ENCODE results near the gene BRPF1. TPM values are rescaled to one million over a fixed set of nuclear protein-coding genes. Genes with fewer than 3 reads are reported as not detected.

The BRPF1 gene
- polyA plus RNA-seq, 1 of the 3 experiments (the other 2 are of a cell fraction): 13.0 TPM

GRCh38 chr3:9792405-9793160 lies 61.0 kb downstream of the BRPF1 start, which contains the start of the genes ARPC4 and TADA3 (continued):
- TF ChIP-seq SMC3 (IDR thresholded peaks at IDR 0.05; ENCODE audit: low read depth, low read length) (no peak), FOSL2 (IDR thresholded peaks at IDR 0.05; ENCODE audit: borderline replicate concordance, low read depth) (no peak), YY1 (IDR thresholded peaks at IDR 0.05; ENCODE audit: low read depth) (no peak), EZH2phosphoT487 (IDR thresholded peaks at IDR 0.05; ENCODE audit: borderline replicate concordance, low read depth) (no peak), IRF3 (IDR thresholded peaks at IDR 0.05; ENCODE audit: low read depth, low read length) (no peak), GABPA (IDR thresholded peaks at IDR 0.05; ENCODE audit: low read depth) (peak; percentile 84), SIN3A (IDR thresholded peaks at IDR 0.05; ENCODE audit: borderline replicate concordance, low read depth, low read length) (peak; percentile 64; the same call in 1 of the 2 replicates), PBX3 (IDR thresholded peaks at IDR 0.05) (no peak; the same call in 1 of the 2 replicates), CHD2 (IDR thresholded peaks at IDR 0.05; ENCODE audit: low read length, partially characterized antibody) (peak; percentile 99), REST (IDR thresholded peaks at IDR 0.05; ENCODE audit: low read depth, low read length) (no peak), ZBTB33 (IDR thresholded peaks at IDR 0.05; ENCODE audit: borderline replicate concordance, low read depth) (peak; percentile 98)
